ENCODE data around the gene PAPOLG.

GRCh38 chr2:60725466-60725865 lies 30.6 kb upstream of the PAPOLG start:
- TF ChIP-seq CTCF (IDR thresholded peaks at IDR 0.05) (no peak), POLR2A (IDR thresholded peaks at IDR 0.05) (no peak)
